ENCODE results near the gene RNF157.

GRCh38 chr17:76120658-76121008 is 119.7 kb downstream of the RNF157 start:
- TF ChIP-seq POLR2A (IDR thresholded peaks at IDR 0.05; ENCODE audit: low read depth, low read length) (no peak), CTCF (conservative IDR thresholded peaks at IDR 0.05; ENCODE audit: low read depth, low read length) (no peak), RFX5 (IDR thresholded peaks at IDR 0.05; ENCODE audit: low read depth, low read length) (no peak), CEBPB (IDR thresholded peaks at IDR 0.05; ENCODE audit: low read depth, low read length) (no peak), USF2 (IDR thresholded peaks at IDR 0.05; ENCODE audit: low read depth, low read length) (no peak), SMC3 (IDR thresholded peaks at IDR 0.05; ENCODE audit: low read depth, low read length) (no peak), RAD21 (IDR thresholded peaks at IDR 0.05; ENCODE audit: low read length) (no peak)

Data from IMR-90 (cell line).